ENCODE measurements around the gene ALKBH5.

- TF ChIP-seq CTCF (conservative IDR thresholded peaks at IDR 0.05; ENCODE audit: low read length), result no peak
- no peak for TF ChIP-seq EZH2phosphoT487 (IDR thresholded peaks at IDR 0.05; ENCODE audit: borderline replicate concordance, low read depth, low read length)
These were observed 44.0 kb downstream of the ALKBH5 start for GRCh38 chr17:18227635-18228034.

Measured in OCI-LY7 (cell line).